ENCODE results near the gene ARPP19.
"Not testable (repeated sequence)": the region's sequence is repeated elsewhere in the genome, so short reads cannot be mapped to it uniquely, and the experiment has no call there.

ARPP19 gene

GRCh38 chr15:52575072-52575471, 6.2 kb upstream of the ARPP19 start:
- H3K4me3 ChIP-seq (ENCODE audit: low read depth, low read length) = no peak overlapping the region
- no peak for TF ChIP-seq CTCF (IDR thresholded peaks at IDR 0.05; ENCODE audit: low read depth, low read length)

- not testable (repeated sequence) for H3K4me3 ChIP-seq (ENCODE audit: low read depth, low read length)
Measured at GRCh38 chr15:52574623-52575022, 5.8 kb upstream of the ARPP19 start.

- peak overlapping the region; percentile 75 for H3K4me3 ChIP-seq (ENCODE audit: low read depth, low read length)
- no peak for TF ChIP-seq CTCF (IDR thresholded peaks at IDR 0.05; ENCODE audit: low read depth, low read length)
Measured at GRCh38 chr15:52567871-52568600, 794 bp downstream of the ARPP19 start.

GRCh38 chr15:52566889-52567288, 1.9 kb downstream of the ARPP19 start:
- TF ChIP-seq CTCF (IDR thresholded peaks at IDR 0.05; ENCODE audit: low read depth, low read length) = no peak
- peak overlapping the region; percentile 75 for H3K4me3 ChIP-seq (ENCODE audit: low read depth, low read length)

- H3K4me3 ChIP-seq (ENCODE audit: low read depth, low read length) = not testable (repeated sequence)
Measured at GRCh38 chr15:52565417-52566358, 3.1 kb downstream of the ARPP19 start.

GRCh38 chr15:52563501-52564060, 5.2 kb downstream of the ARPP19 start:
- TF ChIP-seq CTCF (IDR thresholded peaks at IDR 0.05; ENCODE audit: low read depth, low read length) = no peak
- H3K4me3 ChIP-seq (ENCODE audit: low read depth, low read length) = no peak overlapping the region

GRCh38 chr15:52559575-52559974, 9.3 kb downstream of the ARPP19 start:
- no peak for TF ChIP-seq CTCF (IDR thresholded peaks at IDR 0.05; ENCODE audit: low read depth, low read length)

GRCh38 chr15:52559022-52559421, 9.8 kb downstream of the ARPP19 start:
- TF ChIP-seq CTCF (IDR thresholded peaks at IDR 0.05; ENCODE audit: low read depth, low read length) = no peak
- H3K4me3 ChIP-seq (ENCODE audit: low read depth, low read length) = no peak overlapping the region

More at GRCh38 chr15:52559575-52559974, 9.3 kb downstream of the ARPP19 start:
- H3K4me3 ChIP-seq (ENCODE audit: low read depth, low read length) = no peak overlapping the region
